Activated CD4-positive, alpha-beta memory T cell treated with anti-CD3 and anti-CD28 coated beads for 36 hours (primary cell): ENCODE results near the gene CYB5RL. TPM values are rescaled to one million over a fixed set of nuclear protein-coding genes. Genes with fewer than 3 reads are reported as not detected.

ENCODE experiments used
- CTCF ChIA-PET: fragments of 350-600 bp; sonication (Branson Sonifier 250); formaldehyde crosslinking; loops from one replicate; lab custom pipeline; 2021; ENCODE audit warnings: antibody characterized with exemption, inconsistent platforms; lab: Charles Lee
- POLR2A ChIA-PET: fragments of 350-600 bp; sonication (Branson Sonifier 250); formaldehyde crosslinking; loops from one replicate; lab custom pipeline; 2021; ENCODE audit warnings: antibody characterized with exemption; lab: Charles Lee
- DNase-seq: peaks from one replicate; pipeline ENCODE4 v3.0.0-alpha.2; 2020
- H3K27ac Mint-ChIP-seq: one replicate; pipeline ENCODE4 v1.8.0; 2021; ENCODE audit warnings: mixed read lengths
- H3K27me3 Mint-ChIP-seq: one replicate; pipeline ENCODE4 v1.8.0; 2021; ENCODE audit warnings: mixed read lengths
- H3K36me3 Mint-ChIP-seq: one replicate; pipeline ENCODE4 v1.8.0; 2021; ENCODE audit warnings: mixed read lengths
- H3K4me1 Mint-ChIP-seq: one replicate; pipeline ENCODE4 v1.8.0; 2021; ENCODE audit warnings: low read depth, mixed read lengths
- H3K4me3 Mint-ChIP-seq: one replicate; pipeline ENCODE4 v1.8.0; 2021; ENCODE audit warnings: mild to moderate bottlenecking, mixed read lengths
- H3K9me3 Mint-ChIP-seq: one replicate; pipeline ENCODE4 v1.8.0; 2021; ENCODE audit warnings: mixed read lengths
- intact Hi-C: fragments of 100-400 bp; cut with micrococcal nuclease; formaldehyde crosslinking; loops from one replicate; pipeline ENCODE4 v1.15.1; 2023
- total RNA-seq, 2 experiments: library from RNA; stranded (reverse); gene quantifications; one replicate each; pipeline ENCODE4 v1.2.3, GENCODE V29; 2021

CYB5RL gene
- total RNA-seq, 2 experiments from 2014 or later = 12.8 to 13.0 TPM

DNA sequence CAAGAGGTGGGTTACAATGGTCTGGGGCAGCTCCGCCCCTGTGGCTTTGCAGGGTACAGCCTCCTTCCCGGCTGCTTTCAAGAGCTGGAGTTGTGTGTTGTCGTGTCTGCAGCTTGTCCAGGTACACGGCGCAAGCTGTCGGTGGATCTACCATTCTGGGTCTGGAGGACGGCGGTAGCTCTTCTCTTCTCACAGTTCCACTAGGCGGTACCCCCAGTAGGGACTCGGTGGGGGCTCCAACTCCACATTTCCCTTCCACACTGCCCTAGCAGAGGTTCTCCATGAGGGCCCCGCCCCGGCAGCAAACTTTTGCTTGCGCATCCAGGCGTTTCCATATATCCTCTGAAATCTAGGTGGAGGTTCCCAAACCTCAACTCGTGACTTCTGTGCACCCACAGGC, 34.7 kb downstream of the CYB5RL start:
- no peaks in the 10 kb centered on the region for H3K9me3 Mint-ChIP-seq
- DNase-seq = no peak
- no peaks in the 10 kb centered on the region for H3K36me3 Mint-ChIP-seq
- intact Hi-C loops = no loop called here
- no peak overlapping the region for H3K27ac Mint-ChIP-seq
- POLR2A ChIA-PET = interaction anchor here (0.6 kb wide), 1 partner anchor 479 kb away, joined by 3 read pairs; no protein-coding TSS in a partner anchor
- no peaks in the 10 kb centered on the region for H3K27me3 Mint-ChIP-seq
- H3K4me3 Mint-ChIP-seq = no peak overlapping the region
- CTCF ChIA-PET = no interaction called here
- H3K4me1 Mint-ChIP-seq = no peaks in the 10 kb centered on the region

- Mint-ChIP-seq H3K36me3 (no peaks in the 10 kb centered on the region), H3K27me3 (no peaks in the 10 kb centered on the region), H3K27ac (no peak overlapping the region), H3K9me3 (no peaks in the 10 kb centered on the region), H3K4me3 (no peak overlapping the region), H3K4me1 (no peaks in the 10 kb centered on the region)
- ChIA-PET CTCF (no interaction called here), POLR2A (no interaction called here)
- intact Hi-C loops = no loop called here
- no peak for DNase-seq
Measured at GRCh38 chr1:54163573-54163972, 36.3 kb downstream of the CYB5RL start.

DNA sequence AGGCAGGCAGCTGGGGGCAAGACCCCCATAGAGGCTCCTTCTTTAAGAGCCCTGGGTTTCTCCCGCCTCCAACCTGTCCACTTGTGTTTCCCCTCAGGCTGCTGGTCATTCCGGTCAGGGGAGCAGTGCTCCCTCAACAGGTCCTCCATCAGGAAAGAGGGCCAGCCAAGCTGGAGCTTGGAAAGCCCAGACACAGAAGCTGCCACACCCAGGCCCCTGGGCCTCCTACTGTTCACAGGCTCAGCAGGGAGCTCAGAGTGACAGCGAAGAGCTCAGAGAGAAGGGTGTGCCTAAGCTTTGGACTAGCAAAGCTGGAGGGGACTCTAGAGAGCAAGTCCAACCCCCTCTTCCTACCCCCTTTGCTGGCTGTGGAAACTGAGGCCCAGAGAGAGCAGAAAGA, 36.8 kb downstream of the CYB5RL start:
- H3K36me3 Mint-ChIP-seq = no peaks in the 10 kb centered on the region
- no peak overlapping the region for H3K27ac Mint-ChIP-seq
- no peaks in the 10 kb centered on the region for H3K9me3 Mint-ChIP-seq
- H3K4me3 Mint-ChIP-seq = no peak overlapping the region
- ChIA-PET POLR2A (no interaction called here), CTCF (interaction anchor here (1.2 kb wide), 1 partner anchor 81 kb away, joined by 3 read pairs; no protein-coding TSS in a partner anchor)
- no peaks in the 10 kb centered on the region for H3K4me1 Mint-ChIP-seq
- H3K27me3 Mint-ChIP-seq = no peaks in the 10 kb centered on the region
- intact Hi-C loops = no loop called here
- DNase-seq = no peak

DNA sequence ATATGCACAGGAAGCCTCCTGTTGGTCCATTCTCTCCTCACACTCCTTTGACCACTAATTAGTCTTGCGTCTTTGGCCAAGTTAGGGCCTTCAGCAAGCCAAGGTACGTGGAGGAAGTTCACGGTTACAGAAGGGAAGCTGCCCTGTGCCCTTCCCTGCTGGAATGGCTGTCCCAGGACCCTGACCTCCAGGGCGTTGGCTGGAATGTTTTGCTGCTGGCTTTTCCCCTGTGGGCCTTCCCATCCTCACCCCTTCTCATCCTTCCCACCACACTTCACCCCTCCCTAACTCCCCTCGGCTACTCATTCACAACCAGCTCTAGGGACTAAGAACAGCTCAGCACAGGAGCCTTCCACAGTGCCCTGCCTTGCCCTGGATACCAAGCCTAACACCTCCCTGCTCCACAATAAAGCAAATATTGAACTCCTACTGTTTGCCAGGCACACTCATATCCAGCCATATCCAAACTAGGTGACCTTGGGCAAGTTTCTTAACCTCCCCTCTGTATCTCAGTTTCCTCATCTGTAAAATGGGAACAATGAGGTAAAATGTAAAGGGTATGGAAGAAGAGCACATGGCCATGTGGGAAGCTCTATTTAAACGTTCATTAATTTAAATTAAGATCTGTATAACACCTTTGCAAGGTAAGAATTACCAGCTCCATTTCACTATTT, 38.2 kb downstream of the CYB5RL start:
- Mint-ChIP-seq H3K4me1 (no peaks in the 10 kb centered on the region), H3K36me3 (no peaks in the 10 kb centered on the region), H3K4me3 (no peak overlapping the region), H3K9me3 (no peaks in the 10 kb centered on the region), H3K27me3 (no peaks in the 10 kb centered on the region), H3K27ac (no peak overlapping the region)
- ChIA-PET CTCF (no interaction called here), POLR2A (no interaction called here)
- intact Hi-C loops = no loop called here
- no peak for DNase-seq

DNA sequence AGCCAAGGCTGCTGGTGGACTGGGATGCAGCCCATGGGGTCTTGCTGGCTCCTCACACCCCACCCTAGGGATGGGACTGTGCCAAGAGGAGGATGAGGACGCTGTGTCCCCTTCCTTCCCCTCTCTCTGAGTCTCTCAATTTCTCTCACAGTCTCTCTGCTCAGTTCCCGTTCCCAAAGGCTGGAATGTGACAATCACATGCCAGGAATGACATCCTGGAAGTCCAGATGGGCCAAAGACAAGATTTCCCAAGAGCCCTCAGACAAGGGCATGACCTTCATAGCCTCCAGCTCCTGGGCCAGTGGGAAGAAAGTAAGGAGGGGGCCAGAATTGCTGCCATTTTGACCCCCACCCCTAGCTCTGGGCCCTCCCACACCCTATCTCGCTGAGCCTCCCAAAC, 39.5 kb downstream of the CYB5RL start:
- H3K4me3 Mint-ChIP-seq = no peak overlapping the region
- intact Hi-C loops = no loop called here
- no peaks in the 10 kb centered on the region for H3K27me3 Mint-ChIP-seq
- H3K36me3 Mint-ChIP-seq = no peaks in the 10 kb centered on the region
- ChIA-PET POLR2A (no interaction called here), CTCF (no interaction called here)
- no peaks in the 10 kb centered on the region for H3K9me3 Mint-ChIP-seq
- H3K4me1 Mint-ChIP-seq = no peaks in the 10 kb centered on the region
- DNase-seq = no peak
- H3K27ac Mint-ChIP-seq = no peak overlapping the region

- no peak overlapping the region for H3K27ac Mint-ChIP-seq
- intact Hi-C loops = no loop called here
- no peaks in the 10 kb centered on the region for H3K9me3 Mint-ChIP-seq
- POLR2A ChIA-PET = no interaction called here
- H3K4me3 Mint-ChIP-seq = no peak overlapping the region
- no peaks in the 10 kb centered on the region for H3K27me3 Mint-ChIP-seq
- CTCF ChIA-PET = no interaction called here
- no peaks in the 10 kb centered on the region for H3K4me1 Mint-ChIP-seq
- no peak for DNase-seq
- H3K36me3 Mint-ChIP-seq = no peaks in the 10 kb centered on the region
Measured at GRCh38 chr1:54159733-54160316, 40.0 kb downstream of the CYB5RL start.

- Mint-ChIP-seq H3K4me3 (no peak overlapping the region), H3K9me3 (no peaks in the 10 kb centered on the region), H3K27ac (no peak overlapping the region), H3K27me3 (no peaks in the 10 kb centered on the region), H3K36me3 (no peaks in the 10 kb centered on the region), H3K4me1 (no peaks in the 10 kb centered on the region)
- no peak for DNase-seq
- intact Hi-C loops = no loop called here
- ChIA-PET POLR2A (no interaction called here), CTCF (no interaction called here)
Measured at GRCh38 chr1:54158071-54158470, 41.8 kb downstream of the CYB5RL start.

DNA sequence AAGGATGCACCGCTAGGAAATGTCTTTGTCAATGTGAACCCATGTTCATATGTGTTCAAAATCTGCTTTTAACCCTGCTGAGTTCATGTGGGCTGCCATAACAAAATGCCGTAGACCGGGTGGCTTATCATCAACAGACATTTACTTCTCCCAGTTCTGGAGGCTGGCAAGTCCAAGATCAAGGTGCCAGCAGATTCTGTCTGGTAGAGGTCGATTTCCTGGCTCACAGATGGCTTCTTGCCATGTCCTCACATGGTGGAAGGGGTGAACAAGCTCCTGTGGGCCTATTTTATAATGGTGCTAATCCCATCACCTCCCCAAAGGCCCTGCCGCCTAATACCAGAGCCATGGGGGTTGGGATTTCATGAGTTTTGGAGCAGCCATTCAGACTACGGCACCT, 42.4 kb downstream of the CYB5RL start:
- H3K27me3 Mint-ChIP-seq = no peaks in the 10 kb centered on the region
- CTCF ChIA-PET = interaction anchor here (1.2 kb wide), 1 partner anchor 25 kb away, joined by 3 read pairs; no protein-coding TSS in a partner anchor
- H3K27ac Mint-ChIP-seq = no peak overlapping the region
- H3K4me1 Mint-ChIP-seq = no peaks in the 10 kb centered on the region
- no peak overlapping the region for H3K4me3 Mint-ChIP-seq
- DNase-seq = no peak
- POLR2A ChIA-PET = no interaction called here
- no peaks in the 10 kb centered on the region for H3K9me3 Mint-ChIP-seq
- intact Hi-C loops = no loop called here
- H3K36me3 Mint-ChIP-seq = no peaks in the 10 kb centered on the region

- CTCF ChIA-PET = interaction anchor here (1.2 kb wide), 1 partner anchor 25 kb away, joined by 3 read pairs; no protein-coding TSS in a partner anchor
- no peak for DNase-seq
- no peaks in the 10 kb centered on the region for H3K27me3 Mint-ChIP-seq
- no peaks in the 10 kb centered on the region for H3K36me3 Mint-ChIP-seq
- POLR2A ChIA-PET = no interaction called here
- no peaks in the 10 kb centered on the region for H3K4me1 Mint-ChIP-seq
- no peak overlapping the region for H3K27ac Mint-ChIP-seq
- H3K9me3 Mint-ChIP-seq = no peaks in the 10 kb centered on the region
- intact Hi-C loops = no loop called here
- H3K4me3 Mint-ChIP-seq = no peak overlapping the region
Measured at GRCh38 chr1:54156986-54157385, 42.8 kb downstream of the CYB5RL start.

DNA sequence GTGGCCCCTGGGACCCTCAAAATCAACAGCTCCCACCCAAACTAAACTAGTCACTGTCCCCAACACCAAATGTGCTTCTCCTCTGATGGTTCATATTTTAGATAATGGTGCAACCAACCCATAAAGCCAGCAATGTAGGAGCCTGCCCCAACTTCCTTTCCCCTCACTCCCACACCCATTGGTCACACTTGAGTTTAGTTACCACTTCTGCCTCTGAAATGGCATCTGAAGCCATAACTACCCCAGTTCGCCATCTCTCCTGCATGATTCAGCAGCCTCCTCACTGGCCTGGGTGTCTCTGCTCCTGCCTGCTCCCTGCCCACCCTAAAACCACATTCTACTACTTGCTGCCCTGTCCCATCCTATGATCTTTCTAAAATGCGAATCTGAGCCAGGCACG, 43.6 kb downstream of the CYB5RL start:
- POLR2A ChIA-PET = no interaction called here
- no peak overlapping the region for H3K27ac Mint-ChIP-seq
- H3K36me3 Mint-ChIP-seq = no peaks in the 10 kb centered on the region
- DNase-seq = no peak
- CTCF ChIA-PET = interaction anchor here (1.2 kb wide), 1 partner anchor 26 kb away, joined by 3 read pairs; no protein-coding TSS in a partner anchor
- intact Hi-C loops = no loop called here
- H3K4me1 Mint-ChIP-seq = no peaks in the 10 kb centered on the region
- H3K27me3 Mint-ChIP-seq = no peaks in the 10 kb centered on the region
- H3K4me3 Mint-ChIP-seq = no peak overlapping the region
- H3K9me3 Mint-ChIP-seq = no peaks in the 10 kb centered on the region

DNA sequence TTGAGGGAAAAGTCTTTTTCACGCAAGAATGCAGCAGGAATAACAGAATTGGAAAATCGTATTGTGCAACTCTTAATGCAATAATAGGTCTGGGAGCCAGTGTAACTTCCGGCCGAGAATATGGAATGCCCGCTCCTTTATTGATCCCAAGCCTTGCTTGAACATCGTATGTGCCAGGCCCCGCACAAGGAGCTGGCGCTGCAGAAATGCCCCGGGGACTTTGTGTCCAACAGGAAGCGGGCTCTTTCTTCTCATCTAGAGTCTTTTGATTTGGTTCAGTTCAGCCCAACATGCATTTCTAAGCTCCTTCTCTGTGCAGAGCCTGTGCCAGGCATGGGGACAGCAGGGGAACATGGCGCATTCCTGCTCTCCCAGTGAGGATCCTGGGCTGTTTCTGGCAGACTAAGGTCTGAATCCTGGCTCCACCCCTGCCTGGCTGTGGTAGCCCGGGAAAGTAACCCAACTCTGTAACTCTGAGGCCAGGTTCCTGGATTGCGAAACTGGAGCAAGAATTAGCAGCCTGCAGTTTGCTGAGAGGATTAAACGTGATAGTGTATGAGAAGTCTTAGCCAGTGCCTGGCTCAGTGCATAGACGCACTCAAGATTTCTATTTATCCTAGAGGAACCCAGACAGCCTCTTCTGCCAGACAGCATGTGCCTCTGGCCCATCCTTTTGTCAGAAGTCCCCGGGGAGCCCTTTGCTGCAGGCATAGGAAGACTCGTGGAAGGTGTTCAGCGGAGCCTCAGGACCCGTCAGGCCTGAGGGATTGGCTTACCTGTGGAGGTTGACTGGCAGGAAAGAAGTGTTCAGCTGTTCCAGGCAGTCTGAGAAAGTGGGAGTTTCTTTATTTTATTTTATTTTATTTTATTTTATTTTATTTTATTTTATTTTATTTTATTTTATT, 46.0 kb downstream of the CYB5RL start:
- ChIA-PET POLR2A (no interaction called here), CTCF (no interaction called here)
- H3K27ac Mint-ChIP-seq = no peak overlapping the region
- H3K9me3 Mint-ChIP-seq = no peaks in the 10 kb centered on the region
- DNase-seq = no peak
- no peaks in the 10 kb centered on the region for H3K36me3 Mint-ChIP-seq
- H3K4me3 Mint-ChIP-seq = no peak overlapping the region
- H3K4me1 Mint-ChIP-seq = no peaks in the 10 kb centered on the region
- intact Hi-C loops = no loop called here
- no peaks in the 10 kb centered on the region for H3K27me3 Mint-ChIP-seq

GRCh38 chr1:54152696-54153095, 47.1 kb downstream of the CYB5RL start, which contains the start of gene CDCP2:
Gene CDCP2, minus strand, starts transcription at chr1:54153000. Its CDS starts 78 bp downstream, at chr1:54152922.
- Mint-ChIP-seq H3K27ac (no peak within 1 kb of the TSS), H3K36me3 (no peaks in the 10 kb centered on the region), H3K27me3 (no peaks in the 10 kb centered on the region), H3K4me1 (no peaks in the 10 kb centered on the region), H3K4me3 (no peak within 1 kb of the TSS), H3K9me3 (no peaks in the 10 kb centered on the region)
- CTCF ChIA-PET = no interaction called here
- no peak for DNase-seq
- intact Hi-C loops = no loop called here
- POLR2A ChIA-PET = no interaction called here
